ENCODE data around the gene ZNF865. TPM values are rescaled to one million over a fixed set of nuclear protein-coding genes. Genes with fewer than 3 reads are reported as not detected.

Gene ZNF865
- total RNA-seq, 3 donors from 2014 or later, result 12.7 to 18.5 (median 13.2) TPM

DNA sequence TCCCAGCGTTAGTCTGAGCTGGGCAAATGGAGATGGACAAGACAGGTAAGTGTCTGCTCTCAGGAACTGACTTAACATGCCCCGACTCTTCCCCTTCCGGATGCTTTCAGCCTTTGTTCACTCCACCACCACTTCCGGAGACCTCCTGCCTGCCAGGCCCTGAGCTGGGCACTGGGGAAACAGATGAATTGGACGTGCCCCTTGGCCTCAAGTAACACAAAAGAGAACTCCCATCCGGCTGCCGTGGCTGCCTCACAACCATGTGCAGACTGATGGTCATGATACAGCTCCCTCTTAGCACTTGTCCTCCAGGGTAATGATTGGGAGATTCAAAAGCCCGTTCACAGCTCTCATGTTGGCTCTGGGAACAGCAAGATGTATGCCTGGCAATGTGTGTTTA is 12.0 kb downstream of the ZNF865 start:
- TF ChIP-seq, protein P1, sequence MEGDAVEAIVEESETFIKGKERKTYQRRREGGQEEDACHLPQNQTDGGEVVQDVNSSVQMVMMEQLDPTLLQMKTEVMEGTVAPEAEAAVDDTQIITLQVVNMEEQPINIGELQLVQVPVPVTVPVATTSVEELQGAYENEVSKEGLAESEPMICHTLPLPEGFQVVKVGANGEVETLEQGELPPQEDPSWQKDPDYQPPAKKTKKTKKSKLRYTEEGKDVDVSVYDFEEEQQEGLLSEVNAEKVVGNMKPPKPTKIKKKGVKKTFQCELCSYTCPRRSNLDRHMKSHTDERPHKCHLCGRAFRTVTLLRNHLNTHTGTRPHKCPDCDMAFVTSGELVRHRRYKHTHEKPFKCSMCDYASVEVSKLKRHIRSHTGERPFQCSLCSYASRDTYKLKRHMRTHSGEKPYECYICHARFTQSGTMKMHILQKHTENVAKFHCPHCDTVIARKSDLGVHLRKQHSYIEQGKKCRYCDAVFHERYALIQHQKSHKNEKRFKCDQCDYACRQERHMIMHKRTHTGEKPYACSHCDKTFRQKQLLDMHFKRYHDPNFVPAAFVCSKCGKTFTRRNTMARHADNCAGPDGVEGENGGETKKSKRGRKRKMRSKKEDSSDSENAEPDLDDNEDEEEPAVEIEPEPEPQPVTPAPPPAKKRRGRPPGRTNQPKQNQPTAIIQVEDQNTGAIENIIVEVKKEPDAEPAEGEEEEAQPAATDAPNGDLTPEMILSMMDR (IDR thresholded peaks at IDR 0.05), result no peak
- DNase-seq, result no peak
- no peak for ATAC-seq
- no peak overlapping the region for H3K4me3 ChIP-seq
- H3K36me3 ChIP-seq (ENCODE audit: low read depth), result peaks cover 3% of the 10 kb centered on the region
- H3K4me1 ChIP-seq (ENCODE audit: low read depth), result no peaks in the 10 kb centered on the region
- H3K9me3 ChIP-seq, result no peaks in the 10 kb centered on the region
- intact Hi-C loops (cut with DNase I, micrococcal nuclease), result no loop called here

DNA sequence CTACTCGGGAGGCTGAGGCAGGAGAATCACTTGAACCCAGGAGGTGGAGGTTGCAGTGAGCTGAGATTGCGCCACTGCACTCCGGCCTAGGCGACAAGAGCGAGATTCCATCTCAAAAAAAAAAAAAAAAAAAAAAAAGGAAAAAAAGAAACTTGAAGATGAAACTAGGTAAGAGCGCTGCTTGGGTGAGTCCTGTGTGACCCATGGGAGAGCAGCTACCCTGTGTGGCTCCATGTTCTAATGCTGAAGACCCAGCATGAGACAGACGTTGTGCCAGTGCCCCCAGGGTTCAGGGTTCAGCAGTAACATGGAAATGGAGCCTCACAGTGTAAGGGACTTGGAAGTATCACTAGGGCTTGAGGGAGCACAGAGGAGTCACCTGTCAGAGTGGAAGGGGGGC is 13.0 kb downstream of the ZNF865 start:
- no peak for DNase-seq
- H3K4me1 ChIP-seq (ENCODE audit: low read depth), result no peaks in the 10 kb centered on the region
- H3K36me3 ChIP-seq (ENCODE audit: low read depth), result peaks cover 3% of the 10 kb centered on the region
- intact Hi-C loops (cut with DNase I, micrococcal nuclease), result no loop called here
- no peak overlapping the region for H3K4me3 ChIP-seq
- no peaks in the 10 kb centered on the region for H3K9me3 ChIP-seq
- no peak for ATAC-seq
- TF ChIP-seq, protein P1 (IDR thresholded peaks at IDR 0.05), result no peak

DNA sequence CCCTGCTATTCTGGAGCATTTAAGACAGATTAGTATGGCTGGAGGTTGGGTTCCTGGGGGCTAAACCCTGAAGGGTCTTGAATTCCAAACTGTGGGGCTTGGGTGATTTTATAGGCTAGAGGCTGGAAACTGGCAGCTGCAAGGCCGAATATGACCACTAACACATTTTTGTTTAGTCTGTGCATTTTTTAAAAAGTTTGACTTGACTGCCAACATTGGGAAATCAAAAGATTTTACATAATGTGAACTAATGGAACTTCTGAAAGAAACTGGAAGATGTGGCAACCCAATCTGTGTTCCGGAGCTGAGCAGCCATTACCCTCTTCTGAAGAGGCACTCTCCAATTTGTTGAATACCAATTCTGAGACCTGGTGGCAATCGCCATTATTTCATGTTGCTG is 13.8 kb downstream of the ZNF865 start:
- Histone ChIP-seq H3K4me1 (ENCODE audit: low read depth) (no peaks in the 10 kb centered on the region), H3K4me3 (no peak overlapping the region), H3K9me3 (no peaks in the 10 kb centered on the region), H3K36me3 (ENCODE audit: low read depth) (peaks cover 3% of the 10 kb centered on the region)
- TF ChIP-seq, protein P1 (IDR thresholded peaks at IDR 0.05), result no peak
- no peak for DNase-seq
- intact Hi-C loops (cut with DNase I, micrococcal nuclease), result no loop called here
- ATAC-seq, result no peak

DNA sequence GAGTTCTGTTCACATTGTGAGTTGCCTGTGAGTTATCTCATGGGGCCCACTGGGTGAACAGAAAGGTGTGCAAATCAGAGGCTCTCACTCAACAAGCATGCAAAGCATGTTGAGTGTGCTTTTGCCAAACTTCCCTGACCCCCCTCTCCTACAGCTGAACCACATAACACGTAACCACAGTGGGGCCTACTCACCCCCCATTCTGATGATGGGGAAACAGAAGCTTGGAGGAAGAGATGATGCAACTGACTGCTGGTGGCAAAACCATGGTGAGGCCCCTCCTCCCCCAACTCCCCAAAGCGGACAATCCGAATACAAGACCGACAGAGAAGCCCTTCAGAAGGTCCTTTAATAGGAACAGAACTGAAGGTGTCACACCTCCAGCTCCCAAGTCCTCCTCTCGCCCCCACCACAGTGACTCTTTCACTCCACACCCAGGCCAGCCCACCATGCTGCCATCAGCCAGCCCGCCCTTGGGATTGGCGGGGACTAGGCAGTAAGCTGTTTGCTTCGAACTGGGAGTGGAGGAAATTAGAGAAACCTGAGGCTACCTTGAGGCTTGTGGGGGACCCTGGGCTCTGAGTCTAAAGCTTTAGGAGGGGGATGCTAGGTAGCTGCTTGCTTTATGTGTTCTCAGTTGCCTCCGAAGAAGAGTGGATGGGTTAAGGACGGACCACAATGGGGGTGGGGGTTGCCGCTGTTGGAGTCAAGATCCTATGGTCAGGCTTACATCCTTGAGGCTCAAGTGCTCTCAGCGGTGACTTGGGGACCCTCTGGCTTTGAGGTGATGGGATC is 15.2 kb downstream of the ZNF865 start:
- no peak for DNase-seq
- Histone ChIP-seq H3K36me3 (ENCODE audit: low read depth) (peaks cover 3% of the 10 kb centered on the region), H3K4me3 (no peak overlapping the region), H3K4me1 (ENCODE audit: low read depth) (peaks cover 4% of the 10 kb centered on the region), H3K9me3 (no peaks in the 10 kb centered on the region)
- TF ChIP-seq, protein P1 (IDR thresholded peaks at IDR 0.05), result no peak
- intact Hi-C loops (cut with DNase I, micrococcal nuclease), result no loop called here
- no peak for ATAC-seq

DNA sequence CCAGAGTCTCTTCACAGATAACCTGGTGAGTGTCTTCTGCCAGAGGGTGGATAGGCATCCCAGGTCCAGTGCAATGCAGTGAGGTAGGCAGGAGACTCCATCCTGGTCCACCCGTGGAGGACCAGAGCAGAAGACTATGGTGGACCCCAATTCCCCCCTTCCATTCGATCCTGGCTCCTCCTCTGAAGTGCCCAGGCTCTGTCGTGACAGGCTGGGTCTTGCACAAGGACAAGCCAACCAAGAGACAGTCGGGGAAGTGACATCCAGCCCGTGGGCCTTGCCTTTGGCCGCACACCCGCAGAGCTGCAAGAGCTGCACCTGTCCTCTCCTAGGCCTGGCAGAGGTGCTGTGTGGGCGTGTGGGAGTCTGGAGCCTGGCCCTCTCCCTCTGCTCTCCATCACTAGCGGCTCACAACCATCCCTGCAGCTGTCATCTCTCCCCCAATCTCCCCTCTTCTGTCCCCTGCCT is 15.8 kb downstream of the ZNF865 start:
- no peaks in the 10 kb centered on the region for H3K9me3 ChIP-seq
- no peak overlapping the region for H3K4me3 ChIP-seq
- TF ChIP-seq, protein P1 (IDR thresholded peaks at IDR 0.05), result no peak
- peaks cover 4% of the 10 kb centered on the region for H3K4me1 ChIP-seq (ENCODE audit: low read depth)
- DNase-seq (no peak), ATAC-seq (no peak)
- intact Hi-C loops (cut with DNase I, micrococcal nuclease), result no loop called here
- H3K36me3 ChIP-seq (ENCODE audit: low read depth), result no peaks in the 10 kb centered on the region
